AG20443 (cell line): ENCODE data around the gene NRARP.

Source experiments
- DNase-seq: peaks from one replicate; pipeline ENCODE4 v3.0.0; 2012; ENCODE audit warnings: low spot score, mixed read lengths

Gene NRARP

DNA sequence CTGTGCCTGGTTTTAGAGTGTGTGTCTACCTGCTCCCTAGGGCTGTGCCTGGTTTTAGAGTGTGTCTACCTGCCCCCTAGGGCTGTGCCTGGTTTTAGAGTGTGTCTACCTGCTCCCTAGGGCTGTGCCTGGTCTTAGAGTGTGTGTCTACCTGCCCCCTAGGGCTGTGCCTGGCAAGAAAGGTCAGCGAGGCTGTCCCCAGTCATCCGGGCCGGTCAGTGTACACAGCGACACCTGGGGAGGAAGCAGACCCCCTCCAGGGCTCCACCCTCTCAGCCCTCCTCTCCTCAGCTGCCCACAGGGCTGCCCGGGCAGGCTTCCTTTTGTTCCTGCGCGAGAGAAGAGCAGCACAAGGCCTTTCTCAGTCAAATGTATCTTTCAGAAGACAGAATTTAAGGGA is 4.1 kb downstream of the NRARP start:
- DNase-seq = no peak

- DNase-seq = no peak
These were observed 5.1 kb downstream of the NRARP start for GRCh38 chr9:137296670-137297664.

GRCh38 chr9:137295849-137296669 is 6.0 kb downstream of the NRARP start:
- DNase-seq = no peak

DNA sequence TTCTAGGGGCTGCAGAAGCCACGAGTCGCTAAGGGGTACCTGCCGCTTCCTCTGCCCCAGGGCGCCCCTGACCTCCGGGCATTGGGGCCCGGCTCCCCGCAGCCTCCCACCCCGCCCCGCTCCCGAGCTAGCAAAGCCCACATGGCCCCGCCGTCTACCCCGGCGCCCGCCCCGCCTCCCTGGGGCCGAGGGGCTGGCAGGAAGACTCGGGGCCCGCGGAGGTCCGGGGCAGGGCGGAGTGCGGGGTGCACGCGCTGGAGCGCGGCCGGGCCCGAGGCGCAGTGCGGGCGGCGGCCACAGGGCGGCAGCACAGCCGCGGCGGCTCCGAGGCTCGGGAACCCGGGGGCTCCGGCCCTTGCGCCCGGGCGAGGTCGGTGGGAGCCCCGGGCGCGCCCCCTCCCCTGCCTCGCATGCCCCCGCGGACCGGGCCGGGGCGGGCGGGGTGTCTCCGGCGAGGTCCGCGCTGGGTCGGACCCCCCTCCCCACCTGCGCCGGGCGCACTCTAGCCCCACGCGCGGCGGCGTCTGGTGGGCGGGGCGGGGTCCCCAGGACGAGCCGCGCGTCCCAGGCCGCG is 6.7 kb downstream of the NRARP start:
- peak; percentile 90 for DNase-seq

GRCh38 chr9:137294681-137295237 is 7.3 kb downstream of the NRARP start:
- peak; percentile 62 for DNase-seq

DNA sequence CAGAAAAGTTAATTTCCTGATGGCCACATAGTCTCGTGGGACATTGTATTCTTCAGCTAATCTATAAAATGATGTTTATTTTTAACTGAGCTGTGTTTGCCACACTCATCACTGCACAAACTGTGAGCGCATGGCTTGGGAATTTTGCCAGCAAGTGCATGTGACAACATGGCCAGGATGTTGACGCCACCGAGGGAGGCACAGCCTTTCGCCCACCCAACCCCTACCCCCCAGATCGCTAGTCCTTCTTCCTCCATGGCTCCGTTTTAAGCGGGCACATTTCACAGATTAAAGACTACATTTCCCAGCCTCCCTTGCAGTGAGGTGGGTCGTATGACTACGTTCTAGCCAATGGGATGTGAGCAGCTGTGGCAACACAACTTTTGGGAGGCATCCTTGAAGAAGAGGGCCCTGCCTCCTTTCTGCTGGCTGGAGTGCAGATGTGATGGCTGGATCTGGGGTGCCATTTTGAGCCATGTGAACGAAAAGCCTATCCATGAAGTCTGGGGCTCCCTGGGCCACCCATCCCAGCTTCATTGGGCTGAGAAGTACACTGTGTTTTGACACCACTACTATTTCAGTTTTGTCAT is 7.9 kb downstream of the NRARP start:
- DNase-seq = peak; percentile 48

DNA sequence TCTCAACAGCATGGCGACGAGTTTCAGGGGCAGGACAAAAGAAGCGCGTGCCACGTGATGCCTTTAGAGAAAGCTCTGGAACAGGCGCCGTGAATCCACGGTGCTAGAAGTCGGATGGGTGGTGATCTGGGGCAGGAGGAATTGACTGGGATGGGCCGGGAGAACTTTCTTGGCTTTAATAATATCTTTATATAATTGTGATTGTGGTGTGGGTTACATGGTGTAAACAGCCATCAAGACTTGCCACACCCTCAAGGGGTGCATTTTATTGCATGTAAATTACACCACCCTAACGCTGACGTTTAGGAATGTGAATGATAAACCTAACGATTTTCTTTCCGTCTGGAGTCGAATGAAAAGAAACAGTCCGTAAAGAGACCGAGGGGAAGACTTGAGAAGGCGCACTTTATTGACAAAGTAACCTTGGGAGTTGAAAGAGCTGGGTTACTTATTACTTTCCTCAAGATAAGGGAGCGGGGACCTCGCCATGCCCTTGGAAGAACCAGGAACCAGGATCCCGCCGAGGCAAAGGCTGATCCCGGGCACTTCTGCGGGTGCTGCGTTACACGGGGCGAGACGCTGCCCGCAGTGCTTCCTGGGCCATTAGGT is 8.5 kb downstream of the NRARP start:
- no peak for DNase-seq

DNA sequence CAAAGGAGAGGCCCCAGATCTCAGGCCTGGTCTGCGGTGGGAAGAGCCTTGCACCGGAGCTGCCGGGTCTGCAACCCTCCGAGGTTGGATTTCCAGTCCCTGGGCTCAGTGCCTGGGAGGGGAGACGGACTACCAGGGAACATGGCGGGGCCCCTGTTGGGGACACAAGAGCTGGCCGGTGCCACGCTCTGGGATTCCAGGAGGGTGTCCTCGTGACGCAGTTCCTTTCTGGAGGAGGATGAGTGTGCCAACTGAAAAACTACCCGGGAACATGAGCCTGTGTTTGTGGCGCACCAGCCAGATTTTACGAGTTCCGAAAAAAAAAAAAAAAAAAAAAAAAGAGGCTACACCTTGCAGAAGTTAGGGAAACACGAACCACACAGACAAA is 9.0 kb downstream of the NRARP start:
- DNase-seq = no peak

DNA sequence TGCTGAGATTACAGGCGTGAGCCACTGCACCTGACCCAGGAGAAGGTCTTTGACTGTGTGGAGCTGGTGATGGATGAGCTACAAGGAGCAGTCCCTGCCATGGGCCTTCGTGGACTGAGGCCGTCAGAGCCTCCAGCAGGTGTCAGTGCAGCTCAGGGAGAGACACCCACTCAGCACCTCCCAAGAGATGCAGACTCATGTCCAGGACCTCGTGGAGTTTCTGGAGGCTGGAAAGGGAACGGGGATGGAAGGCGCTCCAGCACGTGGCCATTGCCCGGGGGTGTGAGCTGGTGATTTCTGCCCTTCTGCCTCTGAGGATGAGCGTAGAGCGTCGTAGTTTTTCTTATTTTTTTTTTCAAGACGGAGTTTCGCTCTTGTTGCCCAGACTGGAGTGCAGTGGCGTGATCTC is 15.1 kb downstream of the NRARP start:
- peak; percentile 60 for DNase-seq

DNA sequence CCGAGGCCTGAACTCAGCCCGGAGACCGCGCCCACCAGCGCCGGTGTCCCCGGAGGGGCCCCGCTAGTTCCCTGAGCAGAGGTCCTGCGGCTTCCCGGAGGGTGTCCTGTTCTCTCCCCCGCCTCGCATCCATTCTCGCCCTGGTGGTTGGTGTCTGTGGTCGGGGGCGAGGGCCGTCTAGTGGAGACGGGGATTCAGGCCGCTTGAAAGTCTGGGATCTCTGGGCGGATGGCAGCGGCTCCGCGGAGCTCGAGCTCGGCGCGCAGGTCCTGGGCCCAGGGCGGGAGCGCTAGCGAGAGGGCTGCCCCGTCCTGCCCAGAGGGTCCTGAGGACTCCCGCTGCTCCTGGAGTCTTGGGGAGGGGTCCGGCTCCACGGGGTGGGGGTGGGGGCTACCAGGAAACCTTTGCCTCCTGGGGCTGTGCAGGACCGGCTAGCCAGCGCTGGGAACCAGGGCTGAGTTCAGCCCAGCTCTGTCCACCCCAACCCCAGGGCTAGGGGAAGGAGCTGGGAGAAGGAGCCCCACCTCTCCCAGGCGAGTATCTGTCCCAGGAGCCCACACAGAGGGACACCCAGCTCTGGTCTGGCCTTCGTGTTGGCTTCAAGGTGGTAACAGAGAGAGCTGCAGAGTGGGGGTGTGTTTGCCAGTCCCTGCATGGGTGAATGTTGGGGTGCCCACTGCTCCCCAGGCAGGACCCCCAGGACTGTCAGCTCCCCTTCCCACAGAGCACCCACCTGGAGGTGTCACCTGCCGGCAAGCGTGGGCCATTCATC is 20.5 kb downstream of the NRARP start:
- no peak for DNase-seq

- DNase-seq = peak; percentile 71
These were observed 21.4 kb downstream of the NRARP start for GRCh38 chr9:137280474-137281344.

DNA sequence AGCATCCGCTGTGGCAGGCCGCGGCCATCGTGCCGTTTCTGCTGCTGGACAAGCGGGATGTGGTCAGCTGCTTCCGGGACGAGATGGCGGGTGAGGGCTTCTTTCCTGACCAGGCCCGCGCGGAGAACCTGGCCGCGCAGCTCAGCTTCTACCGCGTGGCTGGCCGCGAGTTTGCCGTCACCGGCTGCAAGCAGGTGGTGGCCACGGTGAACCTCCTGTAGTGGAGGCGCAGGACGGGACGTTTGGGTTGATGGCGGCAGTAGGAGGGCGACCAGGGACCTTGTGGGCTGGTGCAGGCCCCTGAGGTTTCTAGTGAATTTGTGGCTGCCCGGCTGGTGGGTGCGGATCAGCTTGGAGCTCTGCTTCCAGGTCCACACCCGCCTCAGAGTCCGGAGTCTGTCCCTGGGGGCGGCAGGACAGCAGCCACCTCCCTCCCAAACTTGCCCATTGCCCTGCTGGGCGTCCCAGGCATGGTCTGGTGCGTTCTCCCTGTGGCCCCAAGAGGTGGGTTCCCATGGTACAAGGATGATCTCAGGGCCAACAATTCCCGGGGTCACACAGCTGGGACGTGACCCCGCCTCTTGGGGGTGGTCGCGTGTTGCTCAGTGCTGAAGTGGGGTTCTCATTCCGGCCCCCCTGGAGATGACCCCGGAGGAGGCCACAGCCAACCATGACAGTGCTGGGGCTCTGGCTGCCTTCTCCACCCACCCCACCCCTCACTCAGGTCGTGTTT is 22.2 kb downstream of the NRARP start:
- DNase-seq = no peak

DNA sequence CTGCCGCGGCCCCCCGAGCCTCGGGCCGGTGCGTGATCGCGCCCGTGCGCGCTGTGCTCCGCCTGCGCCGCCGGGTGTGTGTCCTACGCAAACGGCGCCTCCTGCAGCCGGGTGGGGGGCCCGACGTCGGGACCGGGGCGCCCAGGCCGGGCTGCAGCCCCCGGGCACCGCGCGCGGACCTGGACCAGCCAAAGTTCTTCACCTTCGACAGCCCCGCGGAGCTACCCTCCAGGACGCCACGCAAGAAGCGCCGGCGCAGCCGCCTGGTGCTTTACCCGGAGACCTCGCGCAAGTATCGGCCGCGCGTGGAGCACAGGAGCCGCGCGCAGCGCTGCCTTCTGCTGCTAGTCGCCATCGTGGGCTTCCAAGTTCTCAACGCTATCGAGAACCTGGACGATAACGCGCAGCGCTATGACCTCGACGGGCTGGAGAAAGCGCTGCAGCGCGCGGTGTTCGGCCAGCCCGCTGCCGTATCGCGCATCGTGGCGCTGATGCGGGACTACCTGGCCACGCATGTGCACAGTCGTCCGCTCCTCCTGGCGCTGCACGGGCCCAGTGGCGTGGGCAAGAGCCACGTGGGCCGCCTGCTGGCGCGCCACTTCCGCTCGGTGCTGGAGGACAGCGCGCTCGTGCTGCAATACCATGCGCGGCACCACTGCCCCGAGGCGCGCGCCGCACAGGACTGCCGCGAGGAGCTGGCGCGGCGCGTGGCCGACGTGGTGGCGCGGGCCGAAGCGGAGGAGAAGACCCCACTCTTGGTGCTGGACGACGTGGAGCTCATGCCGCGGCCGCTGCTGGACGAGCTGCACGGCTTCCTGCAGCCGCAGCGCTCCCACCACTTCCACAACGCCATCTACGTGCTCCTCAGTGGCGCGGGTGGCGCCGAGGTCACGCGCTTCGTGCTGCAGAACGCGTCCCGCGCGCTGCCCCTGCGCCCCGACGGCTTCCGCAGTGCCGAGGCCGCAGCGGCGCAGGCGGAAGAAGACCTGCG is 23.1 kb downstream of the NRARP start:
- DNase-seq = no peak

GRCh38 chr9:137278061-137278701 is 23.9 kb downstream of the NRARP start:
- DNase-seq = no peak

GRCh38 chr9:137277329-137278041 is 24.6 kb downstream of the NRARP start, which contains the start of gene TOR4A:
TOR4A (plus strand) TSS chr9:137277726; CDS start chr9:137278690, 964 bp downstream.
- DNase-seq = peak; percentile 85
